OCI-LY7 (cell line): ENCODE results near the gene MS4A18. TPM values are rescaled to one million over a fixed set of nuclear protein-coding genes. Genes with fewer than 3 reads are reported as not detected.

Source experiments
- BruUV-seq: library from RNA; stranded (reverse); fragments of 400-500 nt; replicated peaks from 2 replicates; lab custom pipeline; 2021; lab: Mats Ljungman, UMichigan
- CTCF ChIA-PET: fragments of 300-600 bp; sonication (Branson Sonifier 250); formaldehyde crosslinking; loops from one replicate; lab custom pipeline; 2022; ENCODE audit warnings: antibody characterized with exemption; ENCODE audit not compliant: unreplicated experiment; lab: Charles Lee
- POLR2A ChIA-PET: fragments of 300-600 bp; sonication (Branson Sonifier 250); formaldehyde crosslinking; loops from one replicate; lab custom pipeline; 2022; ENCODE audit warnings: antibody characterized with exemption; lab: Charles Lee
- DNase-seq: peaks from one replicate; pipeline ENCODE4 v3.0.0-alpha.2; 2015; ENCODE audit warnings: low spot score
- H2AFZ ChIP-seq: fragments of 200-600 bp; sonication (generic), shearing (Covaris generic); 2 replicates; pipeline ENCODE4 v1.6.1; 2014; ENCODE audit warnings: mild to moderate bottlenecking, antibody characterized with exemption, low read length, moderate library complexity
- H3K27ac ChIP-seq: fragments of 200-600 bp; sonication (generic); 2 replicates; pipeline ENCODE4 v1.5.1; 2014; ENCODE audit warnings: mixed run types, low read depth, mild to moderate bottlenecking, moderate library complexity, low read length, inconsistent platforms; ENCODE audit not compliant: poor library complexity, severe bottlenecking
- H3K36me3 ChIP-seq: fragments of 200-600 bp; sonication (generic); 2 replicates; pipeline ENCODE4 v1.6.1; 2014; ENCODE audit warnings: mild to moderate bottlenecking, antibody characterized with exemption, low read length, moderate library complexity, mixed read lengths; ENCODE audit not compliant: insufficient read depth
- H3K4me1 ChIP-seq: fragments of 200-600 bp; sonication (generic); 2 replicates; pipeline ENCODE4 v1.5.1; 2014; ENCODE audit warnings: mild to moderate bottlenecking, low read length; ENCODE audit not compliant: insufficient read depth, poor library complexity, severe bottlenecking
- H3K4me2 ChIP-seq: fragments of 200-600 bp; sonication (generic); 2 replicates; pipeline ENCODE4 v1.6.1; 2014; ENCODE audit warnings: mild to moderate bottlenecking, low read length
- H3K4me3 ChIP-seq: fragments of 200-600 bp; sonication (generic); 2 replicates; pipeline ENCODE4 v1.5.1; 2014; ENCODE audit warnings: mild to moderate bottlenecking, low read depth, low read length; ENCODE audit not compliant: poor library complexity, severe bottlenecking
- H3K79me2 ChIP-seq: fragments of 200-600 bp; sonication (generic); 2 replicates; pipeline ENCODE4 v1.6.1; 2016; ENCODE audit warnings: low read depth, mild to moderate bottlenecking, low read length, moderate library complexity, mixed read lengths; ENCODE audit not compliant: insufficient read depth
- H3K9me2 ChIP-seq: fragments of 200-600 bp; sonication (generic); 2 replicates; pipeline ENCODE4 v1.6.1; 2016; ENCODE audit warnings: mild to moderate bottlenecking, low read length, mixed read lengths; ENCODE audit not compliant: insufficient read depth
- H3K9me3 ChIP-seq: fragments of 200-600 bp; sonication (generic); 2 replicates; pipeline ENCODE4 v1.6.1; 2014; ENCODE audit warnings: mild to moderate bottlenecking, mixed run types, low read length, mixed read lengths
- H4K20me1 ChIP-seq: fragments of 200-600 bp; sonication (generic); 2 replicates; pipeline ENCODE4 v1.6.1; 2014; ENCODE audit warnings: mild to moderate bottlenecking, antibody characterized with exemption, low read length, moderate library complexity, mixed read lengths; ENCODE audit not compliant: insufficient read depth
- CTCF ChIP-seq: fragments of 200-600 bp; sonication (generic); conservative IDR thresholded peaks from 2 replicates; pipeline ENCODE4 v1.5.1; 2014; ENCODE audit warnings: mild to moderate bottlenecking, antibody characterized with exemption, low read length, moderate library complexity, mixed read lengths
- EZH2phosphoT487 ChIP-seq: fragments of 200-600 bp; sonication (generic); IDR thresholded peaks from 2 replicates; pipeline ENCODE4 v1.6.1; 2018; ENCODE audit warnings: low read depth, borderline replicate concordance, mild to moderate bottlenecking, mixed run types, antibody characterized with exemption, low read length, moderate library complexity, mixed read lengths
- intact Hi-C: fragments of 100-400 bp; cut with micrococcal nuclease; formaldehyde crosslinking; loops from one replicate; pipeline ENCODE4 v1.10.0; 2022; ENCODE audit not compliant: unreplicated experiment
- total RNA-seq, 2 experiments: library from RNA; depleted of rRNA in 1 of 2; stranded (reverse); fragments of >200 nt in 1 of 2; shearing (Covaris generic) in 1 of 2; gene quantifications; 2 replicates each; pipeline ENCODE4 v1.2.3, GENCODE V29; 2014 to 2022

Gene MS4A18
- total RNA-seq, 2 experiments from 2014 or later = not detected

- DNase-seq = no peak
- no peak overlapping the region for H3K4me3 ChIP-seq
- ChIA-PET POLR2A (interaction anchor here (0.6 to 1.2 kb wide), 3 partner anchors 79 to 143 kb away, joined by 3 read pairs; partner anchors contain the start of gene TMEM132A), CTCF (no interaction called here)
- no TSS peak for BruUV-seq
- no peaks in the 10 kb centered on the region for H4K20me1 ChIP-seq
- no peaks in the 10 kb centered on the region for H3K79me2 ChIP-seq
- no peaks in the 10 kb centered on the region for H3K9me2 ChIP-seq
- no peaks in the 10 kb centered on the region for H3K4me1 ChIP-seq
- no peak overlapping the region for H3K27ac ChIP-seq
- intact Hi-C loops = no loop called here
- no peak for TF ChIP-seq EZH2phosphoT487
- no peak for TF ChIP-seq CTCF
- no peak overlapping the region for H2AFZ ChIP-seq
- no peaks in the 10 kb centered on the region for H3K36me3 ChIP-seq
- no peak overlapping the region for H3K4me2 ChIP-seq
- no peaks in the 10 kb centered on the region for H3K9me3 ChIP-seq
Observed at GRCh38 chr11:60780774-60781173, 56.3 kb downstream of the MS4A18 start.

GRCh38 chr11:60781286-60781980, 56.9 kb downstream of the MS4A18 start:
- Histone ChIP-seq H3K9me2 (no peaks in the 10 kb centered on the region), H3K36me3 (no peaks in the 10 kb centered on the region), H3K4me2 (no peak overlapping the region), H2AFZ (no peak overlapping the region), H3K79me2 (no peaks in the 10 kb centered on the region), H3K4me1 (no peaks in the 10 kb centered on the region), H3K9me3 (no peaks in the 10 kb centered on the region), H3K27ac (no peak overlapping the region), H3K4me3 (no peak overlapping the region), H4K20me1 (no peaks in the 10 kb centered on the region)
- BruUV-seq = no TSS peak
- no peak for TF ChIP-seq EZH2phosphoT487
- TF ChIP-seq CTCF = no peak
- intact Hi-C loops = no loop called here
- ChIA-PET CTCF (no interaction called here), POLR2A (interaction anchor here (0.6 to 1.2 kb wide), 2 partner anchors 87 to 142 kb away, joined by 3 read pairs; partner anchors contain the start of gene TMEM132A)
- no peak for DNase-seq

- Histone ChIP-seq H4K20me1 (no peaks in the 10 kb centered on the region), H3K36me3 (no peaks in the 10 kb centered on the region), H2AFZ (no peak overlapping the region), H3K79me2 (no peaks in the 10 kb centered on the region), H3K9me2 (no peaks in the 10 kb centered on the region), H3K4me1 (no peaks in the 10 kb centered on the region), H3K9me3 (no peaks in the 10 kb centered on the region), H3K4me3 (no peak overlapping the region), H3K4me2 (no peak overlapping the region), H3K27ac (no peak overlapping the region)
- no peak for DNase-seq
- no TSS peak for BruUV-seq
- intact Hi-C loops = no loop called here
- TF ChIP-seq EZH2phosphoT487 (no peak), CTCF (no peak)
- ChIA-PET CTCF (no interaction called here), POLR2A (no interaction called here)
Observed at GRCh38 chr11:60781981-60782316, 57.4 kb downstream of the MS4A18 start.
